Fibroblast of skin of abdomen (primary cell): ENCODE measurements around the gene CENATAC.
A peak's percentile ranks its signal among the peaks of the same experiment; 100 is the strongest.
"Not testable (repeated sequence)": the region's sequence is repeated elsewhere in the genome, so short reads cannot be mapped to it uniquely, and the experiment has no call there.

Experiments
- DNase-seq: peaks from one replicate; pipeline ENCODE4 v3.0.0-alpha.2; 2013

CENATAC gene

DNA sequence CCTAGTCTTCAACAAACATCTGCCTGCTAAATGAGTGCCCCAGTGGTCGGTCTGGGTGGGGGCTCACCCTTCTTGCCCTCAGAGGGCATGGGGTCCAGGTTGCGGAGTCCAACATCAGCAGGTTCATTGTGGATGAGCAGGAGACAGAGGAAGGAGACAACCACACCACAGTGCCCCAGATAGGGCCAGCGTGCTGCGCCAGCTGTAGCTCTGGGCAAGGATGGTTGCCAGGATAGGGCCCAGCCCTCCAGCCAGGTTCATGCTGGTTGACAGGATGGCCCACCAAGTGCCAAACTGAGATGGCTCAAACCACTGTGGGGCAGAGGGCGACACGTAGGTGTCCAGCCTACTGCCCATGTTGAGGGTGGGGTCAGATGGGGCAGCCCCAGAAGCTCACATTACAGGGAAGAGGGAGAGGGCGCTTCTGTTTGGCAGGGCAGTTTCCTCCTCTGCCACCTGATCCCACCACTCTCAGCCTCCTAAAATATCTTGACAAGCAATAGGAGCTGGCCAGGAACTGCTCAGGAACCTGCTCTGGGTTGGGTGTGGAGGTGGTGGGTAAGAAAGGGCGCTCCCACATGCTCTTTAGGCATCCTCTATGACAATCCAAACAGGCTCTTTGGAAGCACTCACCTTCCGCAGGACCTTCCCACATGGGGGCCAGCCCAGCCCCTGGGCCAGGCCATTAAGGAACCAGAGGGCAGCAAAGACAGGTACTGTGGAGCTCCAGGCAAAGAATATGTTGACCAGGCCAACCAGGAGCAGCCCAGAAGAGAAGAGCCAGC is 29.8 kb downstream of the CENATAC start:
- DNase-seq = no peak

DNA sequence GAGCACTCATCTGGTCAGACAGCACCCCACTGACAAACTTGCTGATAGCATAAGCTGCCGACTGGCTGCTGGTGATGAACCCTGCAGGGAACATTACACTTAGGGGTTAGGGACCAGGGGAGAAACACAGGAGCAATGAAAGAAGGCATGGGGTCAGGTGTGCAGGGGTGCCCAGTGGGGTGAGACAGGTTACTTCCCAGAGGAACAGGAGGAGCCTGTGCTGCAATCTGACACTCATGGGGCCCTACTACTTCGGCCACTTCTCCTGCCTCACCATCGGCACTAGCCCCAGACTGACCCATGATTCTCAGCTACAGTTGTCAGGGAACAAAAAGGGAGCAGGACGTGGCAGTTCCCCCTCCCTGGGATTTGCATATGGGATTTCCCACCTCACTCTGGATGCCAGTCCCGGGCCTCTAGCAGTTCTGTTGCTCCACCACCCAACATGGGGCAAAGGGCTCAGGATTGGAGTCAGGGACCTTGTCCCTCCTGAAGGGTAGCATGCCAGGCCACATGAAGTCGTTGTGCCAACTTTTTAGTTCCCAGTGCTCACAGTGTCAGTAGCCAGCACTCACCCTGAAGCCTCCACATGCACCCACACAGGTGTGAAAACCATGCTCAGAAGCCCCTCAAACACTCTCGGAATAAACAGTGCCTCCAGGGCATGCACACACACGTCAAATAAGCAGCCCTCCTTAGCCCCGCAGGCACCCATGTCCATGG is 30.6 kb downstream of the CENATAC start:
- no peak for DNase-seq

DNA sequence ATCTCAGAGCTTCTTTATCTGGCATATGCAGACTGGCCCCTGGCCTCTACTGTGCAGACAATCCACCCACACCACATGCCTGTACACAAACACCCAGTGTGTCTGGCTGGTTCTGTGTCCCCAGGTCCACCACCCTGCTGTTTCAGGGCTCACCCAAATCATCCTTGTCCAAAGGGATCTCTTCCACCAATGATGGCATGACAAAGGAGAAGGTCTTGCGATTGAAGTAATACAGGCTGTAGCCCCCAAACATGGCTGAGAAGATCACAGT is 31.1 kb downstream of the CENATAC start:
- no peak for DNase-seq

DNA sequence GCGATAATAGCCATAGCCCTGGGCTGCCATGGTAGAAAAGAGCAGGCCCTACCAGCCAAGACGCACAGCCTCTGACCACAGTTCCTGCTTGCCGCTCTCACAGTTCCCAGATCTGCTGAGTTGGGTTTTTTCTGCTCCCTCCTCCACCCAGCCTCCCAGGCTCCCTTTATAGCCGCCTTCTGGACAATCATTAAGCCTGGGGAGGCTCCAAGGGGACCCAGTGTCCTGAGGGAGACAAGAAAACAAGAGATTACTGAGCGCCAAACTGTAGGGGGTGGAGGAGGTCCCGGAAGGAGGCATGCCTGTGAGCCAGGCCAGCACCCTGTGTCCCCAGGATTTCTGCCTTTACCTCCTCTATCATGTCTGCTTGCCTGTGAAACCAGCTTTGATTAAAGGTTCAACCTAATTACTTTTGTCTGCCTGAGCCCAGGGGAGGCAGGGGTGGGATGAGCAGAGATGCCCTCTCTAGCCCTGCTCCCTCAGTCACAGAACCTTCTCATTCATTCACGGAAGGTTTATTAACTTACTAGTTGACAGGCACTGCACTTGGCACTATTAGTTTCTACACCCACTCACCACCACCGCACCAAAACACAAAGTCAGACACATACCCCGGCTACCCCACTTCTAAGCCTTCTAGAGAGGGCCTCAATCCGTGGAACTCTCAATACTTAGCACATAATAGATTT is 31.5 kb downstream of the CENATAC start:
- no peak for DNase-seq

DNA sequence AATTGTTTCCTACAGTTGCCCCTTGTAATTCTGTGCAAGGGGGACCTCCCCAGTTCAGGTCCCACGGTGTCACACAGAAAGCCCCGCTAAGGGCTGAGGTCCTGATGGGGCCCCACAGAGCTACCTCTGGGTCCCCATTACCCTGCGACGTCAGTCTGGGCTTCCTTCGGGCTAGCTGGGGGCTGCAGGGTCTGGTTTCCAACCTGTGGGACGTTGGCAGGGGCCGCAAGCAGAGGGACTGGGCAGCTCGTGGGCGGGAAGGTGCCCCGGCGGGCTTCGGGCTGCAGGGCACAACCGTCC is 32.0 kb downstream of the CENATAC start:
- no peak for DNase-seq

DNA sequence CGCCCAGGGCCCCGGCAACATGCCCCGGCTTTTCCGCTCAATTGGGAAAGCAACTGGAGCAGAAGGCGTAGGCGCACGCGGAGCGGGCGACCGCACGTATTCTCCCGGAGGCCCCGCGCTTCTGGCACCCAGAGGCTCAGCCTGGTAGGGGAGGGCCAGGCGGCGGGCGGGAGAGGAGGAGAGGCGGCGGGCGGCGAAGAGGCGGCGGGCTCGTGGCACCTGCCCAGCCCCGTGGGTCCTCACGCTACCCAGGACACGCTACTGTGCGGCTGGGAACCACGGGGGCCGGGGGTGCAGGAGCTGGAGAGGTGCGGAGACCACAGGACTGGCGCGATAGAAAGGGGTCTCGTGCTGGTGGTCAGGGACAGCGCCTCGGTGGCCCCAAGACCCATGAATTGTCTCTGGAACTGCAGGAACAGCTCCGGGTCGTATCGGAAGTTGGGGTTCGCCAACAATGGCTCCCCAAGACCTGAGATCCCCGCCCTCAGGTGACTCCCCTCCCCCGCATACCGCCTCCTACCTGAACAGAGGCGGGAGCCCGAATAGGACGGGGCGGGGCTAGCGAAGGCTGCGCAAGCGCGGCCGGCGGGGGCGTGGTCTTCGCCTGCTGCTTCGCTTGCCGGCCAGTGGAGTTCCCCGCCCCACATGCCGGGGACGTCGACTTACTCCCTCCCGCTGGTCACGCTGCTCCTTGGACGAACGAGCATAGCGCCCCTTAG is 32.5 kb downstream of the CENATAC start, which contains the start of gene SLC37A4:
SLC37A4 (minus strand) TSS at position 549 of the 719 bp plus-strand sequence.
- peak; percentile 96 for DNase-seq

DNA sequence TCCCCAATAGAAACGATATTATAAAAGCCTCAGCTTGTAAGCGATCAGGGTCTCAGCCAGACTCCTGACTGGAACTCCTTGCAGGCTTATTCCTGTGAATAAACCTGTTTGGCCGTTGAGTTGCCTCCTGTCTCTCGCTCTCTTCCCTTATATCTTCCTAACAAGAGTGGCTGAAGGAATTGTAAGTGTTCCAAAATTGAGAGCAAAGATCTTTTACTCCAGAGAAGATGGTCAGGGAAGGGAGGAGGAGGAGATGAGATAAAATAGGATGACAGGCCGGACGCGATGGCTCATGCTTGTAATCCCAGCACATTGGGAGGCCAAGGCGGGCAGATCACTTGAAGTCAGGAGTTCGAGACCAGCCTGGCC is 34.0 kb downstream of the CENATAC start:
- DNase-seq = no peak

DNA sequence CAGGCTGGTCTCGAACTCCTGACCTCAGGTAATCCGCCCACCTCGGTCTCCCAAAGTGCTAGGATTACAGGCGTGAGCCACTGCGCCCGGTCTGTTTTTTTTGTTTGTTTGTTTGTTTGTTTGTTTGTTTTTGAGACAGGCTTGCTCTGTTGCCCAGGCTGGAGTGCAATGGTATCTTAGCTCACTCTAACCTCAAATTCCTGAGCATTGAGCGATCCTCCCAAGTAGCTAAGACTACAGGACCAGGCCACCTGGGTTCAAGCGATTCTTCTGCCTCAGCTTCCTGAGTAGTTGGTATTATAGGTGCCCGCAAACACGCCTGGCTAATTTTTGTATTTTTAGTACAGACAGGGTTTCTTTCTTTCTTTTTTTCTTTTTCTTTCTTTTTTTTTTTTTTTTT is 35.5 kb downstream of the CENATAC start:
- DNase-seq = not testable (repeated sequence)

DNA sequence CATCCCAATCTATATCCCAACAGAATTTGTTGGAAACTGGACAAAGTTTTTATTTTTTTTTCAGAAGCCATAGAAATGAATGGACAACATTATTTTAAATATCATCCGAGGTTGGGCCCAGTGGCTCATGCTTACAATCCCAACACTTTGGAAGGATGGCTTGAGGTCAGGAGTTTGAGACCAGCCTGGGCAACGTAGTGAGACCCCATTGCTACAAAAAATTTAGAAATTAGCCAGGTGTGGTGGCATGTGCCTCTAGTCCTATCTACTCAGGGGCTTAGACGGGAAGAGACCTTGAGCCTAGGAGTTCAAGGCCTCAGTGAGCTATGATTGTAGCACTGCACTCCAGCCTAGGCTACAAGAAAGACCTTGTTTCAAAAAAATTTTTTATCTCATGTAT is 36.9 kb downstream of the CENATAC start:
- no peak for DNase-seq

DNA sequence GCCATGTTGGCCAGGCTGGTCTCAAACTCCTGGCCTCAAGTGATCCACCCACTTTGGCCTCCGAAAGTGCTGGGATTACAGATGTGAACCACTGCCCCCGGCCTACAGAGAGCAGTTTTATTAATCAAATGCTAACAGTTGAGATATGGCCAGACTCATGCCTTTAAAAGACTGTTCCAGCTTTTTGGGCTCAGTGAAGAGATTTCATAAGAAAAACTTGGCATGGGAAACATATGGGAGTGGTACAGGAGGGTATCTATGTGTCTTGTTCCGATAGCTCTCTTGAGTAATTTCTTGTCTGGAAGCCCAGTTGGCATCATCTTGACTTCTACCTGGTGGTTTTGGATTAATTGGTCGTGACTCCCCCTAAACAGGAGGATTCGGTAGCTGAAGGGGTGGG is 40.9 kb downstream of the CENATAC start:
- no peak for DNase-seq

DNA sequence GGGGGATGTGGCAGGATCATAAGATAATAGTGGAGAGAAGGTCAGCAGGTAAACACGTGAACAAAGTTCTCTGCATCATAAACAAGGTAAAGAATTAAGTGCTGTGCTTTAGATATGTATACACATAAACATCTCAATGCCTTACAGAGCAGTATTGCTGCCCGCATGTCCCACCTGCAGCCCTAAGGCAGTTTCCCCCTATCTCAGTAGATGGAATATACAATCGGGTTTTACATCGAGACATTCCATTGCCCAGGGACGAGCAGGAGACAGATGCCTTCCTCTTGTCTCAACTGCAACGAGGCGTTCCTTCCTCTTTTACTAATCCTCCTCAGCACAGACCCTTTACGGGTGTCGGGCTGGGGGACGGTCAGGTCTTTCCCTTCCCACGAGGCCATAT is 41.5 kb downstream of the CENATAC start:
- DNase-seq = not testable (repeated sequence)

DNA sequence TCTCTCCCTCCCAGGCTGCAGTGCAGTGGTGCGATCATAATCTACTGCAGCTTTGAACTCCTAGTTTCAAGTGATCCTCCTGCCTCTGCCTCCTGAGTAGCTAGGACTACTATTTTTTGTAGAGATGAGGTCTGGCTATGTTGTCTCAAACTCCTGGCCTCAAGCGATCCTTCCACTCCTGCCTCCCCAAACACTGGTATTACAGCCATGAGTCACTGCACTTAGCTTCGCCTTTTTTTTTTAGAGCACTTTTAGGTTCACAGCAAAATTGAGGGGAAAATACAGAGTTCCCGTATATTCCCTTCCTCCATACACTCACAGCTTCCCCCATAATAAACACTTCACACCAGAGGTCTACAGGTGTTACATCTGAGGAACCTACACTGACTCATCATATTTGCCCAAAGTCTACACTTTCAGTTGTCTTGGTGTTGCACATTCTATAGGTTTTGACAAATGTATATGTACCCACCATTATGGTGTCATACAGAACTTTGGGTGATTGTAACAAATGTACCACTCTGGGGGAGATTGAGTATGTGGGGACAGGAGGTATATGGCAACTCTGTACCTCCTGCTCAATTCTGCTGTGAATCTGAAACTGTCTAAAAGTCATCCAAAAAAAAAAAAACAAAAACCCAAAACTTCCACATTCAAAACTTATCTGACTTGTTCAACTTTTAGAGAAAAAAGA is 44.0 kb downstream of the CENATAC start:
- DNase-seq = no peak

DNA sequence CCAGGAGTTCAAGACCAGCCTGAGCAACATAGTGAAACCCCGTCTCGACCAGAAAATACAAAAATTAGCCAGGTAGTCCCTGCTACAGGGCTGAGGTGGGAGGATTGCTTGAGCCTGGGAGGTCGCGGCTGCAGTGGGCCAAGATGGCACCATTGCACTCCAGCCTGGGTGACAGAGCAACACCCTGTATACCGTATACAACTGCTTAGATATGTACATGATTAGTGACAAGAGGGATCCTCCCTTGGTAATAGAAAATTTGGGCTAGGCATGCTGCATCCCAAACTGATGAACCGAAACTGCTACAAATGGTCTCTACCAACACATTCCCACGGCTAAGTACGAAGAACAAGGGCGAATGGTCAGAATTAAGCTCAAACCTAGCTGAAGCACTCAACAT is 45.0 kb downstream of the CENATAC start:
- DNase-seq = no peak

DNA sequence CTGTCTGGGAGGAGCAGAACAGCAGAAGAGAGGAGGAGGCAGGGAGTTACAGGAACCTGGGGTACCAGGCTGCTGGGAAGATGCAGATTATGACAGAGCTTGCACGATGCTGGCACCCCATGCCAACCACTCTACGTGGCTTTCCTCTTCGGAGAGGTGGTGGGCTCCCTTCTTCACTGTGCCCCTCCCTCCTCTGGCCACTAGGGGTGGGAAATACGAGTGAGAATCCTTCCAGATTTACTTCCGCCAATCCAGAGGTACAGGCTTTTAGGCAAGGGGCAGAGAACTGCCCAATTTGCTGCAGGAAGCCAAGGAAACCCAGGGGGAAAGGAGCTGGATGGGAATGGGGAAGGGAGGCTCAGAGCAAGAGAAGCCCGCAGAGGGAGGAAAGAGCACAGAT is 46.8 kb downstream of the CENATAC start:
- DNase-seq = no peak

DNA sequence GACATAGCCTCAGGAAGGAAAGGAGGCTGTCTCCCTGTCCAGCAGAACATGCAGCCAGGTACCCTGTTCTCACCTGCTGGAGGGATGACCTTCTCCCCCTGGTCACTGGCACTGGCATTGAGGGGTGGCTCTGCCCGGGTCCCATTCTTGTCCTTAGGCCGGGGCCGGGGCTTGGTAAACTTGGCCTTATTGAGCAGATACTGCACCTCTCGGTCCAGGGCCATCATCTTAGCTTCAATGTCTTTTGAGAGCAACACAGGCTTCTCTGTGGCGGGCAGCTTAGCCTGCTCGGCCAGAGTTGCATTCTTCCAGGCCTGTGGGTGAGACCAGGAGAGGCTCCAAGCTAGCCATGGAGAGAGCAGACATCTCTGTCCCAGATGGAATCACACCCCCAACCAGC is 48.6 kb downstream of the CENATAC start:
- DNase-seq = no peak

DNA sequence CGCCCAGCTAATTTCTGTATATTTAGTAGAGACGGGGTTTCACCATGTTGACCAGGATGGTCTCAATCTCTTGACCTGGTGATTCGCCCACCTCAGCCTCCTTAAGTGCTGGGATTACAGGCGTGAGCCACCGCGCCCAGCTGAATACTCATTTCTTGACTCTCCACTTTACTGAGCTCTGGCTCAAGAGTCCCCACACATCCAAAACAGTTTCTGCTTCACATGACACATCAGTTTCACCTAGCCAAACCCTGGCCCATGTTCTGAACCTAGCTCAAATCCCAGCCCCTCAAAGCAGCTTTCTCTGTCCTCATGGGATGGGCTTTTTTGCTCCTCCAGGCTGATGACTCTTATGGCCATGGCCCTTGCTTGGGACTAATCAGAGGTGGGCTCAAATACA is 49.3 kb downstream of the CENATAC start:
- no peak for DNase-seq

DNA sequence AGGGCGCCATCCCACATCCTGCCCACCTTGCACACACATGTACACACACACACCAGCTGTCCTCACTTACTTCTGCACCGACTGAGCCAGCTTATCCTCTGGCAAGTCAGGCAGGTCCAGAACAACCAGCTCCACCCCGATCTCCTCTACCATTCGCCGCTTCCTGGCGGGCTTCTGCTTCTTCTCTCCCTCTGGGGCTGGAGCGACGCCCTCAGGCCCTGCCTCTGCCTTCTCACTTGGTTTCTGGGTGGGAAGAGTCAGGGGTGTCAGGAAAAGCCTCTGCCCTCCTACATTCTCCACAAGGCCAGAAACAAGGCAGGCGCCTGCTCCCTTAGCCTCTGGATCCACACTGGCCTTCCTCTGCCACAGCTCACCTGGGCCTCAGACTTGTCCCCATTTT is 50.7 kb downstream of the CENATAC start:
- DNase-seq = no peak

DNA sequence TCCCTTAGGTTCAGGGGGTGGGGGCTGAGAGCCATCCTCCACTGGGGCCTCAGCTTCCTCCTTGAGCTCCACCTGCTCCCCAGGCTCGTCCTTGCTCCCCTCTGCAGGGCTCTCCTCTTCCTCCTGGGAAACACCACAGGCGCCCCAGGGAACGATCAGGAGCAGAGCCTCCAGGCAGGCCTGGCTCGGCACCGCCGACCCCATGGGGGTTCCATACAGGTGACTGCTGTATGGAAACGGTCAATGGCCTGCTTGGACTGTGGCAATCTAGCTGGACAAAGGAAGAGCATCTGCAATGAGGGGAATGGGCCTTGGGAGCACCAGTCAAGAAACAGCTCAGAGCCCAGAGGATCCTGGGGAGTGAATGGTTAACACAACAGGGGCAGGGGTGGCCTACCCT is 51.1 kb downstream of the CENATAC start:
- no peak for DNase-seq

DNA sequence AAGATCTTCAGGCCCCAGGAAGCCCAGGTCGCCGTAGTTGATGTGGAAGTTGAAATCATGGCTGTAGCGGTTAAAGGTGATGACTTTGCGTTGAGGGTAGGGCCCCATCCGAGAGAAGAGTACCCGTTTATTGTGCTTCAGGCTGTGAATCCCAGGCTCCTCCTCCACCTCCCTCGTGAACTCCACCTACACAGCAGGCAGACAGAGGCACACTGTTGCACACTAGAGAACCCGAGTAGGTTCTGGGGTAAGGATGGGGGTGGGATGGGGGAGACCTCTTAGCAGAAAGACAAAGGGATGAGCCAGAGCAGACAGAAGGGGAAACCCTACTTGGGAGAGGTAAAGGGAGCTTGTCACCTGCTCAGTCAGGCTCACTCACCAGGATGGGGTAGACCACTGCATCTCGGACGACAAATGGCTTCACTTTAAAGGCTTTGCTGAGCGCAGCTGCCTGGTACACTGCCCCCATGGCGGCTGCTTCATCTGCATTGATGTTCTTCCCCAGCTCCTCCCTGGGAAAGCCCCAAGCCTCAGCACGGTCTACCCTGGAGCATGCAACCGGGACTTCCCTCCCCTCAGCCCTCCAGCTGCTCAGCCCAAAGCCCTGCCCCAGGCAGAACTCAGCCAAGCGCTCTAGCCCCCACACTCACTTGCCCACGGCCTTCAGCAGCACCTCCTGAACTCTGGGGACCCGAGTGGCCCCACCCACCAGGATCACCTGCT is 53.7 kb downstream of the CENATAC start:
- no peak for DNase-seq

DNA sequence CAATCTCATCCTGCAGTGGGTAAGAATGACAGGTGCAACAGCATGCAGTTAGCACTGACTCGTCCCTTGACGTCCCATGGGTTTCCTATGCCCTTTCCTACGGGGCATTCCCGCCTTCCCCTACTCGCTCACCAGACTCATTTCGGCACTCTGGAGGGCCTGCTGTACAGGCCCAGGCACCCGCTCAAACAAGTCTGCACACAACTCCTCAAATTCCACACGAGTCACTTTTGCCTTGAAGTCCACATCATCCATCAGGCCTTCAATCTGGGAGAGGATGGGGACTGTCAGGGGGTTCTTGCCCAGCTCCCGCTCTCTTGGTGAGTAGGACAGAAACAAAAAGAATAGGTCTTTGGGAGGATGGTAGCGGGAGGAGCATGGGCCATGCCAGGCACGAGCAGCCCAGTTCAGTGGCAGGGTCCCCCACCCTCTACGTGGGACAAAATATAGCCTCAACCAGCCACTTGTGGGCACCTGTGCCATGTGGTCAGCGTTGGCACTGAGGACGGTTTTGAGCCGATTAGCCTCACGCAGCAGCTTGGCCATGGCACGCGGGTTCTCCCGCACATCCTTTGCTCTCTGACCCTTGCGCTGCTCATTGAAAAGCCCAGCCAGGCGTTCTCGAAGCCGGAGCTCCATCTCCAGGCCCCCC is 54.4 kb downstream of the CENATAC start:
- DNase-seq = no peak

DNA sequence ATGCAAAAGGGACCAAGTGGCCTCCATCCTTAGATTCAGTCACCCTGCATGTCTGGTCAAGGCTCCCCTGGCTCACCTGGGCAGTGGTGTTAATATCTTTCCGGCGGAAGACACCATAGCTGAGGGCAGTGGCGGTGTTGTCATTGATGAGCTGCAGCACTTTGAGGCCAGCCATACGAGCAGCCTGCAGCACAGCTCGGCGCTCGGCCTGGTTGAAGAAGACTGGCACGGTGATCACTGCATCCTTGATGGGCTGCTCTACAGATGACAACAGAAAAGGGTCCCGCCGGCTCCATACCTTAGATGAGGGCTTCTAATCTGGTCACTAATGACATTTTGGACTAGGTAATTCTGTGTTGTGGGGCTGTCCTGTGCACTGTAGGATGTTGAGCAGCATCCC is 56.5 kb downstream of the CENATAC start:
- DNase-seq = no peak

DNA sequence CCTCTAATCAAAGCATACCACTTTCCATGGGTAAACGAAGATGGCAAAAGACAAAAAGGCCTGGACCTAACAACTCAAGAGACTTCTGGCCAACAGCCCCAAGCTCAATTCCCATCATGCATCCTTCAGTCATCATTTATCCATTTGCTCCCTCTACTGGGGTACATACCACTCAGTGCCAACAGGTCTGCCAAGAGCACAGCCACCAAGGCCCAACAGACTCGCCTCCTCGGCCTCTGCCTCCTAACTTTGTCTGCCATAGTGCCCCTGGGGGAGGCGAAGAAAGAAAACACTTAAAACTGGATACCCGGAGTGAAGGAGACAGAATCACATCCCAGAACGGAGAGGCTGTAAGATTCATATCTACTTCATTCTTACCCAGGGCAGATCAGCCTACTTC is 58.0 kb downstream of the CENATAC start:
- peak; percentile 25 for DNase-seq
